Nephron progenitor cell (in vitro differentiated cells): Measurements from ENCODE around the gene NRL.
A peak's percentile ranks its signal among the peaks of the same experiment; 100 is the strongest.
"Not testable (repeated sequence)": the region's sequence is repeated elsewhere in the genome, so short reads cannot be mapped to it uniquely, and the experiment has no call there.

Experiments
- DNase-seq: peaks from one replicate; pipeline ENCODE4 v3.0.0; 2021
- H3K27ac Mint-ChIP-seq: 2 replicates; pipeline ENCODE4 v1.8.0; 2021; ENCODE audit warnings: mild to moderate bottlenecking, moderate library complexity, mixed read lengths
- H3K27me3 Mint-ChIP-seq: 2 replicates; pipeline ENCODE4 v1.8.0; 2021; ENCODE audit warnings: mild to moderate bottlenecking, low read depth, mixed read lengths; ENCODE audit not compliant: poor library complexity
- H3K36me3 Mint-ChIP-seq: 2 replicates; pipeline ENCODE4 v1.8.0; 2021; ENCODE audit warnings: low read depth, mixed read lengths
- H3K4me1 Mint-ChIP-seq: 2 replicates; pipeline ENCODE4 v1.8.0; 2021; ENCODE audit warnings: mixed read lengths
- H3K4me3 Mint-ChIP-seq: 2 replicates; pipeline ENCODE4 v1.8.0; 2021; ENCODE audit warnings: mild to moderate bottlenecking, moderate library complexity, mixed read lengths
- H3K9me3 Mint-ChIP-seq: 2 replicates; pipeline ENCODE4 v1.8.0; 2021; ENCODE audit warnings: mild to moderate bottlenecking, moderate library complexity, mixed read lengths
- TF ChIP-seq, protein P1 (sequence below): fragments of 200-600 bp; sonication (generic); IDR thresholded peaks from 2 replicates; pipeline ENCODE4 v1.5.0; 2021; ENCODE audit warnings: antibody characterized with exemption

Gene NRL

GRCh38 chr14:24053548-24054323 lies 61.0 kb downstream of the NRL start:
- H3K9me3 Mint-ChIP-seq = no peaks in the 10 kb centered on the region
- H3K4me1 Mint-ChIP-seq = peaks cover 28% of the 10 kb centered on the region
- no peak for DNase-seq
- no peaks in the 10 kb centered on the region for H3K36me3 Mint-ChIP-seq
- H3K27me3 Mint-ChIP-seq = peaks cover 54% of the 10 kb centered on the region
- TF ChIP-seq, protein P1, sequence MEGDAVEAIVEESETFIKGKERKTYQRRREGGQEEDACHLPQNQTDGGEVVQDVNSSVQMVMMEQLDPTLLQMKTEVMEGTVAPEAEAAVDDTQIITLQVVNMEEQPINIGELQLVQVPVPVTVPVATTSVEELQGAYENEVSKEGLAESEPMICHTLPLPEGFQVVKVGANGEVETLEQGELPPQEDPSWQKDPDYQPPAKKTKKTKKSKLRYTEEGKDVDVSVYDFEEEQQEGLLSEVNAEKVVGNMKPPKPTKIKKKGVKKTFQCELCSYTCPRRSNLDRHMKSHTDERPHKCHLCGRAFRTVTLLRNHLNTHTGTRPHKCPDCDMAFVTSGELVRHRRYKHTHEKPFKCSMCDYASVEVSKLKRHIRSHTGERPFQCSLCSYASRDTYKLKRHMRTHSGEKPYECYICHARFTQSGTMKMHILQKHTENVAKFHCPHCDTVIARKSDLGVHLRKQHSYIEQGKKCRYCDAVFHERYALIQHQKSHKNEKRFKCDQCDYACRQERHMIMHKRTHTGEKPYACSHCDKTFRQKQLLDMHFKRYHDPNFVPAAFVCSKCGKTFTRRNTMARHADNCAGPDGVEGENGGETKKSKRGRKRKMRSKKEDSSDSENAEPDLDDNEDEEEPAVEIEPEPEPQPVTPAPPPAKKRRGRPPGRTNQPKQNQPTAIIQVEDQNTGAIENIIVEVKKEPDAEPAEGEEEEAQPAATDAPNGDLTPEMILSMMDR = no peak
- no peak overlapping the region for H3K27ac Mint-ChIP-seq
- H3K4me3 Mint-ChIP-seq = peak overlapping the region; percentile 76

DNA sequence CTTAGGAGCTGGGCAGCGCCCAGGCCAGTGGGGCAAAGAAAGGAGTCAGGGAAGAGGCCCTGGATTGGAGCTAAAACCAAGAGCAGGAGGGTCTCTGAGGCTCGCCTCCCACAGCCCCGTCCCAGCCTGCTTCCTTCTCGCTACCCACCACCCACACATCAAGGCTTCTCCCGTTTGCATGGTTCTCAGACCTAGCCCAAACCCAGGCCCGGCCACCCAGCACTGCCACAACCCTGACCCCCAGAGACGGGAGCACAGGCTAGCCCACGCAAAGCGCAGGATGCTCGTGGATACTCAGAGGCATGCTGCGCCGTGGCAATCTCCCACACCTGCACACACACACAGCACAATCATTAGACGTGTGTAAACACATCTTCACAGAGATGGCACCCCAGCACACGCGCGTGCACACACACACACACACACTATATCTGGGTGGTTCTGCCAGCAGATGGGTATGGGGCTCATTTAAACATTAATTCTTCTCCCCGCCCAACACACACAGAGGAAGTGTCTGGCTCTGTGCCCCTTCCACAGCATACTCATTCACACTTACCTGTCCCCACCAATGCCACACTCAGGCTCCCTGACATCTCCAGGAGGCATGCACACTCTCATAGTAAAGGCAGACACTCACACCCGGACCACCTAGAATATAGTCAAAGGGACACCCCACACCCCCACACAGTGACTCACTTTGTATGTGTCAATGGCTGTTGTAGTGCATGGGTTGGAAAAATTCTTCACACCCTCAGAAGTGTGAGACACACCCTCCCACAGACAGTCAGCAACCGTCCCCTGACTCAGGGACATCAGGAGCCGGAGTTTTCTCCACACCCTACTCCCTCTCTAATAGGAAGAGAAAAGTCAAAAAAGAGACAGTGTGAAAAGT lies 61.8 kb downstream of the NRL start:
- H3K27ac Mint-ChIP-seq = no peak overlapping the region
- H3K9me3 Mint-ChIP-seq = no peaks in the 10 kb centered on the region
- H3K4me1 Mint-ChIP-seq = peaks cover 20% of the 10 kb centered on the region
- H3K36me3 Mint-ChIP-seq = no peaks in the 10 kb centered on the region
- H3K27me3 Mint-ChIP-seq = peaks cover 61% of the 10 kb centered on the region
- no peak for DNase-seq
- peak overlapping the region; percentile 76 for H3K4me3 Mint-ChIP-seq
- TF ChIP-seq, protein P1 = no peak

- TF ChIP-seq, protein P1 = no peak
- H3K4me3 Mint-ChIP-seq = peak within 1 kb of the TSS; percentile 83
- no peaks in the 10 kb centered on the region for H3K9me3 Mint-ChIP-seq
- H3K27ac Mint-ChIP-seq = no peak within 1 kb of the TSS
- peaks cover 67% of the 10 kb centered on the region for H3K27me3 Mint-ChIP-seq
- DNase-seq = peak; percentile 86
- H3K36me3 Mint-ChIP-seq = no peaks in the 10 kb centered on the region
- H3K4me1 Mint-ChIP-seq = peaks cover 16% of the 10 kb centered on the region
Measured at GRCh38 chr14:24051789-24052655, 62.7 kb downstream of the NRL start, which contains the start of gene CARMIL3. Gene CARMIL3 (plus strand): TSS chr14:24052009. CDS start chr14:24052154, 145 bp downstream.

DNA sequence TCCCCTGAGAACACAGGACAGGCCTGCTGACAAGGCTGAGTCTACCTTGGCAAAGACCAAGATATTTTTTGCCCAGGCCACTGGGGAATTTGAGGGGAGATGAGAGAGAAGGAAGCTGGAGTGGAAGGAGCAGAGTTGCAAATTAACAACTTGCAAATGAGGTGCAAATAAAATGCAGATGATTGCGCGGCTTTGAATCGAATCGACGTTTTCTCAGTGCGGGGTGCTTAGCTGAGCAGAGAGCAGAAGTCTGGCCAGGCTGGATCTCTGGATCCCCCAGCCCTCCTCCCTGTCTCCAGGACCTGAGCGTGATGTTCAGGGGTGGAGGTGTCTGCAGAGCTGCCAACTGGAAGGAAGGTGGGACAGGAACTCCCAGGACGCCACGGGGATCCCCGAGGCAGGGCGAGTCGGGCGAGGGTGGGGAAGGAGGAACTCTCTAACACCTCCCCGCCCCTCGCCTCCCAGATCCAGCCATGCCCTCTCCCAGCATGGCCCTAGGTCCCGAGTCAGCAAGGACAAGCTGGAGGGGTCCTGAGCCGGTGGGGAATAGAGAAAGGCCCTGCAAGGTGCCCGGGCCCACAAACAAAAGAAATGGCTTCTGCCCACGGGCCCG lies 63.5 kb downstream of the NRL start:
- H3K27me3 Mint-ChIP-seq = peaks cover 65% of the 10 kb centered on the region
- TF ChIP-seq, protein P1 = no peak
- no peak for DNase-seq

DNA sequence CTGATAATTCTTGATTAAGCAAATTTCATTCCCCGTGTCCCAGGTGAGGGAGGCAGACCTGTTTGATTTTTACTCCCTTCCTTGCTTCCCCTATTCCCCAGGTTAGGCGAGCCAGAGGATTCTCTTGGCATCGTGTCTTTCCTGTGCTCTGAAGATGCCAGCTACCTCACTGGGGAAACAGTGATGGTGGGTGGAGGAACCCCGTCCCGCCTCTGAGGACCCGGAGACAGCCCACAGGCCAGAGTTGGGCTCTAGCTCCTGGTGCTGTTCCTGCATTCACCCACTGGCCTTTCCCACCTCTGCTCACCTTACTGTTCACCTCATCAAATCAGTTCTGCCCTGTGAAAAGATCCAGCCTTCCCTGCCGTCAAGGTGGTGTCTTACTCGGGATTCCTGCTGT lies 64.0 kb downstream of the NRL start:
- Mint-ChIP-seq H3K4me1 (peaks cover 16% of the 10 kb centered on the region), H3K27me3 (peaks cover 66% of the 10 kb centered on the region), H3K4me3 (peak overlapping the region; percentile 83)
- not testable (repeated sequence) for H3K36me3 Mint-ChIP-seq, DNase-seq, H3K27ac Mint-ChIP-seq, H3K9me3 Mint-ChIP-seq

More for the DNA sequence above, 63.5 kb downstream of the NRL start:
- Mint-ChIP-seq H3K9me3 (no peaks in the 10 kb centered on the region), H3K4me1 (peaks cover 16% of the 10 kb centered on the region), H3K4me3 (peak overlapping the region; percentile 83), H3K27ac (no peak overlapping the region), H3K36me3 (no peaks in the 10 kb centered on the region)

DNA sequence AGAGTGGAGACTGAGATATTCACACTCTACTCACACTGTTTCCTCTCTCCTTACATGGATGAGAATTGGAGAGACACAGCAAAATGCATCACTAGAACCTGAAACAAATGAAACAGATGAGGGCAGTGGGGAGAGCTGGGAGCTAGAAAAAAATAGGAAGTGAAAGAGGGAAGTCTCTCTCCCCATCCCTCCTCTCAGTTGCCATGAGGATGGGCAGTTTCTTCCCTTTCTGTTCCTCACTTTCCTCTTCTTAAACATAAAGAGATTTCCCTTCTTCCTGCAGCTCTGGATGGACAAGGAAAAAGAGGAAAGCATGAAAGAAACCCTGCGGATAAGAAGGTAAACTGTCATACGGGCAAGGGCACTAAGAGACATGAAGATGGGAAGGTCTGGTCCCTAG lies 65.7 kb downstream of the NRL start:
- H3K36me3 Mint-ChIP-seq, H3K27ac Mint-ChIP-seq, DNase-seq, H3K4me3 Mint-ChIP-seq, H3K9me3 Mint-ChIP-seq: not testable (repeated sequence)
- Mint-ChIP-seq H3K4me1 (peaks cover 16% of the 10 kb centered on the region), H3K27me3 (peaks cover 60% of the 10 kb centered on the region)
